GM12878 (cell line): ENCODE data around the gene SCARB1. TPM values are rescaled to one million over a fixed set of nuclear protein-coding genes. Genes with fewer than 3 reads are reported as not detected.

ENCODE experiments used
- ATAC-seq: fragments of 200-7000 bp; cut with Tn5 transposase; 3 replicates; pipeline ENCODE4 v1.9.1; 2020; ENCODE audit warnings: mild to moderate bottlenecking, moderate library complexity
- BruUV-seq: library from RNA; stranded (reverse); fragments of 400-500 nt; replicated peaks from 2 replicates; lab custom pipeline; 2021; lab: Mats Ljungman, UMichigan
- CTCF ChIA-PET: fragments of 300-600 bp; sonication (Branson Sonifier 250); formaldehyde crosslinking; extraction: SDS; loops from one replicate; lab custom pipeline; 2021; ENCODE audit warnings: inconsistent platforms; lab: Yijun Ruan, JAX
- POLR2A ChIA-PET: fragments of 350-600 bp; formaldehyde crosslinking; extraction: SDS; loops from one replicate; lab custom pipeline; 2021; ENCODE audit warnings: inconsistent platforms; lab: Charles Lee
- RAD21 ChIA-PET: fragments of 300-600 bp; sonication (Branson Sonifier 250); formaldehyde crosslinking; loops from one replicate; lab custom pipeline; 2023; ENCODE audit warnings: antibody characterized with exemption; ENCODE audit not compliant: unreplicated experiment; lab: Charles Lee
- SMC1A ChIA-PET: fragments of 300-600 bp; sonication (Branson Sonifier 250); formaldehyde crosslinking; loops from one replicate; lab custom pipeline; 2023; ENCODE audit not compliant: unreplicated experiment, uncharacterized antibody; lab: Charles Lee
- DNase-seq: peaks from one replicate; pipeline ENCODE4 v3.0.0-alpha.2; 2011; ENCODE audit warnings: low read depth, low spot score
- FAIRE-seq: peaks from 3 replicates; lab custom pipeline; 2011; peaks lifted over from hg19 to GRCh38; lab: Jason Lieb, UNC
- H2AFZ ChIP-seq: 2 replicates; pipeline ENCODE4 v1.6.0; 2011; ENCODE audit warnings: low read depth, low read length, control low read depth; ENCODE audit not compliant: control insufficient read depth
- H3K27ac ChIP-seq: 2 replicates; pipeline ENCODE4 v1.5.1; 2011; ENCODE audit warnings: control low read depth; ENCODE audit not compliant: control insufficient read depth, insufficient read depth
- H3K27me3 ChIP-seq, 2 experiments: replicated peaks in 1 of 2; 2 replicates each; pipeline versions ENCODE4 v1.6.0 to v1.6.1; 2011; ENCODE audit warnings: low read length in 1 of 2; ENCODE audit not compliant: control insufficient read depth in 2 of 2, insufficient read depth in 2 of 2
- H3K36me3 ChIP-seq, 2 experiments: 2 replicates each; pipeline ENCODE4 v1.5.1; 2011; ENCODE audit warnings: low read length in 1 of 2; ENCODE audit not compliant: control insufficient read depth in 2 of 2, insufficient read depth in 2 of 2
- H3K4me1 ChIP-seq: 2 replicates; pipeline ENCODE4 v1.6.1; 2011; ENCODE audit warnings: mild to moderate bottlenecking, low read length, moderate library complexity, mixed read lengths; ENCODE audit not compliant: control insufficient read depth, insufficient read depth
- H3K4me2 ChIP-seq: 2 replicates; pipeline ENCODE4 v1.6.0; 2011; ENCODE audit warnings: control low read depth; ENCODE audit not compliant: control insufficient read depth, insufficient read depth
- H3K4me3 ChIP-seq: fragments of 200-600 bp; sonication (generic); 2 replicates; pipeline ENCODE4 v1.5.1; 2016
- H3K79me2 ChIP-seq: 2 replicates; pipeline ENCODE4 v1.6.0; 2011; ENCODE audit warnings: low read length; ENCODE audit not compliant: control insufficient read depth, insufficient read depth
- H3K9ac ChIP-seq: 2 replicates; pipeline ENCODE4 v1.8.0; 2011; ENCODE audit warnings: low read length, control low read depth, mixed read lengths; ENCODE audit not compliant: control insufficient read depth, insufficient read depth
- H3K9me3 ChIP-seq: replicated peaks from 3 replicates; pipeline ENCODE4 v1.5.1; 2011; ENCODE audit warnings: mild to moderate bottlenecking, low read length; ENCODE audit not compliant: control insufficient read depth, insufficient read depth
- H4K20me1 ChIP-seq: 2 replicates; pipeline ENCODE4 v1.6.0; 2011; ENCODE audit not compliant: control insufficient read depth, insufficient read depth
- CEBPB ChIP-seq, 2 experiments: fragments of 150-350 bp in 1 of 2; IDR thresholded peaks; 2 replicates each; pipeline ENCODE4 v1.6.1; 2012 to 2014; ENCODE audit warnings: low read depth in 2 of 2, low read length in 2 of 2, borderline replicate concordance in 1 of 2, inconsistent platforms in 1 of 2
- E4F1 ChIP-seq: fragments of 450-650 bp; IDR thresholded peaks from 2 replicates; pipeline ENCODE4 v1.6.1; 2018; ENCODE audit warnings: borderline replicate concordance, mild to moderate bottlenecking; ENCODE audit not compliant: partially characterized antibody
- GABPA ChIP-seq: IDR thresholded peaks from 2 replicates; pipeline ENCODE4 v1.6.1; 2014; ENCODE audit warnings: antibody characterized with exemption, low read depth, mild to moderate bottlenecking, inconsistent platforms
- IRF5 ChIP-seq: fragments of 450-650 bp; IDR thresholded peaks from 2 replicates; pipeline ENCODE4 v1.6.1; 2017; ENCODE audit warnings: borderline replicate concordance
- NRF1 ChIP-seq: conservative IDR thresholded peaks from 2 replicates; pipeline ENCODE4 v1.6.1; 2011; ENCODE audit warnings: mild to moderate bottlenecking, low read depth, low read length, improper control_type of control experiment
- RBBP5 ChIP-seq: fragments of 200-600 bp; sonication (generic); conservative IDR thresholded peaks from 2 replicates; pipeline ENCODE4 v1.6.1; 2016
- RFX5 ChIP-seq: IDR thresholded peaks from 2 replicates; pipeline ENCODE4 v1.6.1; 2011; ENCODE audit warnings: low read depth, low read length, improper control_type of control experiment
- SMAD1 ChIP-seq: fragments of 450-650 bp; IDR thresholded peaks from 2 replicates; pipeline ENCODE4 v1.6.1; 2018; ENCODE audit warnings: mild to moderate bottlenecking, low read depth; ENCODE audit not compliant: partially characterized antibody
- STAT3 ChIP-seq: IDR thresholded peaks from 2 replicates; pipeline ENCODE4 v1.6.1; 2011; ENCODE audit warnings: low read depth, low read length, improper control_type of control experiment
- ZNF384 ChIP-seq: IDR thresholded peaks from 2 replicates; pipeline ENCODE4 v1.6.1; 2012; ENCODE audit warnings: low read depth, mild to moderate bottlenecking, low read length, improper control_type of control experiment, borderline replicate concordance
- WGBS: methylation state at CpG from one replicate; pipeline ENCODE4 v1.1.6; 2016; ENCODE audit warnings: low lambda C conversion rate; ENCODE audit not compliant: insufficient replicate concordance, insufficient coverage; ENCODE audit errors: missing lambda C conversion rate; 5-methylcytosine and 5-hydroxymethylcytosine counted together
- in situ Hi-C: fragments of 300-500 bp; cut with MboI; formaldehyde crosslinking; loops from 9 replicates; pipeline ENCODE4 v1.14.3; 2018; ENCODE audit warnings: mixed read lengths
- intact Hi-C: fragments of 100-400 bp; cut with micrococcal nuclease; formaldehyde crosslinking; loops from one replicate; pipeline ENCODE4 v1.14.2; 2022; ENCODE audit not compliant: unreplicated experiment
- polyA plus RNA-seq, 11 experiments: library from polyadenylated mRNA; depleted of rRNA in 4 of 11; unstranded in 6 of 11; stranded (reverse) in 5 of 11; fragments of >200 nt; fragmentation: Nextera tagmentation in 4 of 11; fragmentation: Illumina TruSeq in 1 of 11; extraction: Ambion mirVana in 4 of 11; extraction: Trizol in 1 of 11; gene quantifications; 1 replicate in 1 of 11; 2 replicates in 10 of 11; pipeline versions ENCODE4 v1.2.1 to v1.2.3, GENCODE V29; 2011 to 2016; ENCODE audit warnings: inconsistent platforms in 2 of 11, missing spikeins in 2 of 11, low read depth in 1 of 11
- total RNA-seq, 4 experiments: library from RNA; depleted of rRNA in 3 of 4; stranded (reverse); fragments of >200 nt in 3 of 4; fragmentation: Illumina TruSeq in 1 of 4; extraction: Trizol in 1 of 4; gene quantifications; 2 replicates each; pipeline versions ENCODE4 v1.2.1 to v1.2.3, GENCODE V29; 2013 to 2021
- TF ChIP-seq, protein P1 (sequence below): fragments of 150-350 bp; IDR thresholded peaks from 2 replicates; pipeline ENCODE4 v1.6.1; 2014; ENCODE audit warnings: mild to moderate bottlenecking, low read depth, low read length
- TF ChIP-seq, protein P2 (sequence below): fragments of 150-350 bp; IDR thresholded peaks from 2 replicates; pipeline ENCODE4 v1.6.1; 2016; ENCODE audit warnings: low read depth, low read length
- TF ChIP-seq, protein P3 (sequence below): fragments of 450-650 bp; IDR thresholded peaks from 2 replicates; pipeline ENCODE4 v1.6.1; 2016; ENCODE audit warnings: mild to moderate bottlenecking

SCARB1 gene
- total and polyA plus RNA-seq, 10 of the 15 experiments (the other 5 are each of a cell fraction or from before 2014, with no cell fraction given) = 0.34 to 104 (median 63.1) TPM

- no peak for TF ChIP-seq GABPA
- no peak for TF ChIP-seq RFX5
- TF ChIP-seq, protein P1, sequence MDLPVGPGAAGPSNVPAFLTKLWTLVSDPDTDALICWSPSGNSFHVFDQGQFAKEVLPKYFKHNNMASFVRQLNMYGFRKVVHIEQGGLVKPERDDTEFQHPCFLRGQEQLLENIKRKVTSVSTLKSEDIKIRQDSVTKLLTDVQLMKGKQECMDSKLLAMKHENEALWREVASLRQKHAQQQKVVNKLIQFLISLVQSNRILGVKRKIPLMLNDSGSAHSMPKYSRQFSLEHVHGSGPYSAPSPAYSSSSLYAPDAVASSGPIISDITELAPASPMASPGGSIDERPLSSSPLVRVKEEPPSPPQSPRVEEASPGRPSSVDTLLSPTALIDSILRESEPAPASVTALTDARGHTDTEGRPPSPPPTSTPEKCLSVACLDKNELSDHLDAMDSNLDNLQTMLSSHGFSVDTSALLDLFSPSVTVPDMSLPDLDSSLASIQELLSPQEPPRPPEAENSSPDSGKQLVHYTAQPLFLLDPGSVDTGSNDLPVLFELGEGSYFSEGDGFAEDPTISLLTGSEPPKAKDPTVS = no peak
- no peak for TF ChIP-seq STAT3
- no peak for TF ChIP-seq ZNF384
- TF ChIP-seq CEBPB (IDR thresholded peaks at IDR 0.05; ENCODE audit: borderline replicate concordance in 1 of 2, low read depth in 2 of 2, low read length in 2 of 2) = no peak
- no peak for TF ChIP-seq NRF1
- TF ChIP-seq, protein P2, sequence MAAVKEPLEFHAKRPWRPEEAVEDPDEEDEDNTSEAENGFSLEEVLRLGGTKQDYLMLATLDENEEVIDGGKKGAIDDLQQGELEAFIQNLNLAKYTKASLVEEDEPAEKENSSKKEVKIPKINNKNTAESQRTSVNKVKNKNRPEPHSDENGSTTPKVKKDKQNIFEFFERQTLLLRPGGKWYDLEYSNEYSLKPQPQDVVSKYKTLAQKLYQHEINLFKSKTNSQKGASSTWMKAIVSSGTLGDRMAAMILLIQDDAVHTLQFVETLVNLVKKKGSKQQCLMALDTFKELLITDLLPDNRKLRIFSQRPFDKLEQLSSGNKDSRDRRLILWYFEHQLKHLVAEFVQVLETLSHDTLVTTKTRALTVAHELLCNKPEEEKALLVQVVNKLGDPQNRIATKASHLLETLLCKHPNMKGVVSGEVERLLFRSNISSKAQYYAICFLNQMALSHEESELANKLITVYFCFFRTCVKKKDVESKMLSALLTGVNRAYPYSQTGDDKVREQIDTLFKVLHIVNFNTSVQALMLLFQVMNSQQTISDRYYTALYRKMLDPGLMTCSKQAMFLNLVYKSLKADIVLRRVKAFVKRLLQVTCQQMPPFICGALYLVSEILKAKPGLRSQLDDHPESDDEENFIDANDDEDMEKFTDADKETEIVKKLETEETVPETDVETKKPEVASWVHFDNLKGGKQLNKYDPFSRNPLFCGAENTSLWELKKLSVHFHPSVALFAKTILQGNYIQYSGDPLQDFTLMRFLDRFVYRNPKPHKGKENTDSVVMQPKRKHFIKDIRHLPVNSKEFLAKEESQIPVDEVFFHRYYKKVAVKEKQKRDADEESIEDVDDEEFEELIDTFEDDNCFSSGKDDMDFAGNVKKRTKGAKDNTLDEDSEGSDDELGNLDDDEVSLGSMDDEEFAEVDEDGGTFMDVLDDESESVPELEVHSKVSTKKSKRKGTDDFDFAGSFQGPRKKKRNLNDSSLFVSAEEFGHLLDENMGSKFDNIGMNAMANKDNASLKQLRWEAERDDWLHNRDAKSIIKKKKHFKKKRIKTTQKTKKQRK = no peak
- no peak for TF ChIP-seq RBBP5
- TF ChIP-seq E4F1 = no peak
- no peak for TF ChIP-seq IRF5
- TF ChIP-seq, protein P3, sequence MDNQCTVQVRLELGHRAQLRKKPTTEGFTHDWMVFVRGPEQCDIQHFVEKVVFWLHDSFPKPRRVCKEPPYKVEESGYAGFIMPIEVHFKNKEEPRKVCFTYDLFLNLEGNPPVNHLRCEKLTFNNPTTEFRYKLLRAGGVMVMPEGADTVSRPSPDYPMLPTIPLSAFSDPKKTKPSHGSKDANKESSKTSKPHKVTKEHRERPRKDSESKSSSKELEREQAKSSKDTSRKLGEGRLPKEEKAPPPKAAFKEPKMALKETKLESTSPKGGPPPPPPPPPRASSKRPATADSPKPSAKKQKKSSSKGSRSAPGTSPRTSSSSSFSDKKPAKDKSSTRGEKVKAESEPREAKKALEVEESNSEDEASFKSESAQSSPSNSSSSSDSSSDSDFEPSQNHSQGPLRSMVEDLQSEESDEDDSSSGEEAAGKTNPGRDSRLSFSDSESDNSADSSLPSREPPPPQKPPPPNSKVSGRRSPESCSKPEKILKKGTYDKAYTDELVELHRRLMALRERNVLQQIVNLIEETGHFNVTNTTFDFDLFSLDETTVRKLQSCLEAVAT = no peak
- TF ChIP-seq SMAD1 = no peak
- no peak overlapping the region for H3K27ac ChIP-seq
- no TSS peak for BruUV-seq
- ChIA-PET CTCF (no interaction called here), POLR2A (no interaction called here), RAD21 (interaction anchor here (1.0 to 1.3 kb wide), 2 partner anchors 30 to 101 kb away, joined by 3 to 4 read pairs; no protein-coding TSS in a partner anchor), SMC1A (no interaction called here)
- DNase-seq (no peak), ATAC-seq (no peak), FAIRE-seq (no peak)
- WGBS = 65% methylated on average over 3 of the region's 3 CpGs
- no peak overlapping the region for H3K9ac ChIP-seq
- H2AFZ ChIP-seq = no peak overlapping the region
- H3K27me3 ChIP-seq = no peaks in the 10 kb centered on the region
- no peaks in the 10 kb centered on the region for H3K79me2 ChIP-seq
- no peaks in the 10 kb centered on the region for H3K9me3 ChIP-seq
- H3K4me3 ChIP-seq = no peak overlapping the region
- H4K20me1 ChIP-seq = no peaks in the 10 kb centered on the region
- in situ Hi-C loops = no loop called here
- peaks cover 37 to 47% of the 10 kb centered on the region in 2 experiments; a peak in 3 of 4 replicates for H3K36me3 ChIP-seq
- H3K4me1 ChIP-seq = no peaks in the 10 kb centered on the region
- H3K4me2 ChIP-seq = no peak overlapping the region
- intact Hi-C loops = no loop called here
These were observed 58.6 kb downstream of the SCARB1 start for GRCh38 chr12:124805050-124805449.
